HTR-8/SVneo (cell line): ENCODE results near the gene CCDC88B.

Experiments
- DNase-seq: peaks from one replicate; pipeline ENCODE4 v3.0.0; 2011; ENCODE audit warnings: low spot score, mixed read lengths; ENCODE audit not compliant: insufficient read length
- FAIRE-seq: peaks from 2 replicates; lab custom pipeline; 2011; peaks lifted over from hg19 to GRCh38; lab: Jason Lieb, UNC

CCDC88B gene

DNA sequence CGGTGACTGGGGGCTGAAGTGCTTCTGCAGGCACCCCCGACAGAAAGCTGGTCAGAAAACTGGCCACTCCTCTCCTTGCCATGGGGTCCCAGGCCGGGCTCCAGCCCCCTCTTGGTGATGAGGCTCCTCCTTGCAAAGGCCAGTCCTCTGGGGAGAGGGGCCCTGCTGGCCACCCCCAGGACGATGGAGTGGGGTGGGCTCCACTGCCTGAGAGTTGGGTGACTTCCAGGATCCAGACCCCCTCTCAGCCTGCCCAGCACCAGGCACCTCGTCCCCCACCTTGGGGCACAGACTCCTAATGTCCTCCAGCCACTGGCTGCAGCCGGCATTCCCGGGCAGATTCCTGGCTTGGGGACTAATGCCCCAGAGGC, 18.5 kb downstream of the CCDC88B start:
- DNase-seq, result no peak
- no peak for FAIRE-seq

- no peak for DNase-seq
- FAIRE-seq, result no peak
These were observed 19.1 kb downstream of the CCDC88B start, which contains the start of gene RPS6KA4 for GRCh38 chr11:64358907-64359711. TSS of gene RPS6KA4 (plus strand) at chr11:64359162. CDS start at chr11:64359236, 74 bp downstream.

- FAIRE-seq, result peak; percentile 49
- no peak for DNase-seq
These were observed 19.9 kb downstream of the CCDC88B start for GRCh38 chr11:64359712-64360445.

DNA sequence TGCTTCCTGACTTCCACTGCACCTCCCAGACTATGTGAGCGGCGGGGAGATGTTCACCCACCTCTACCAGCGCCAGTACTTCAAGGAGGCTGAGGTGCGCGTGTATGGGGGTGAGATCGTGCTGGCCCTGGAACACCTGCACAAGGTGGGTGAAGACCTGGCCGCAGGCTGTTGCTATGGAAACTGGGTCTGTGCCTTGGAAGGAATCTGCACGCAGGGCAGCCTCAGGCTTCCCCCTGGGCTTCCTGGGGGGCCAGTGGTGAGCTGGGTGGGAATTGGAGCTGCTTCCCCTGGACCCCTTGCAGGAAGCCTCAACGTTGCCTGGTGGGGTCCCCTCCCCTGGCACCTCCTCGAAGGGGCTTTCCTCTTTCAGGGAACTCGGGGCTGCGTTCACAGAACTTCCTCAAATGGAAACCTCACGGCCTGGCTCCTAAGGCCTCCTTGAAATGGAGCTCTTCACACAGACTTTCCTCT, 20.5 kb downstream of the CCDC88B start:
- no peak for DNase-seq
- no peak for FAIRE-seq

DNA sequence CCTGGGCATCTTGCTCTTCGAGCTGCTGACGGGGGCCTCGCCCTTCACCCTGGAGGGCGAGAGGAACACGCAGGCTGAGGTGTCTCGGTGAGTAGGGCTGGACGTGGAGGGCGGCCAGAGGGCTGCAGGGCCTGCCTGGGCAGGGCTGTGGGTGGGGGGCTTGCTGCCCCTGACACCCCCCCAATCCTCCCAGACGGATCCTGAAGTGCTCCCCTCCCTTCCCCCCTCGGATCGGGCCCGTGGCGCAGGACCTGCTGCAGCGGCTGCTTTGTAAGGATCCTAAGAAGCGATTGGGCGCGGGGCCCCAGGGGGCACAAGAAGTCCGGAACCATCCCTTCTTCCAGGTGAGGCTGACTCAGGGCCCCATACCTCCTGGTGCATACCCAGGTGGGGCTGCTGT, 21.7 kb downstream of the CCDC88B start:
- FAIRE-seq (no peak), DNase-seq (no peak)

- DNase-seq, result no peak
- FAIRE-seq, result no peak
These were observed 22.3 kb downstream of the CCDC88B start for GRCh38 chr11:64362339-64362738.

- DNase-seq, result no peak
- FAIRE-seq, result no peak
These were observed 24.4 kb downstream of the CCDC88B start for GRCh38 chr11:64364435-64364834.

DNA sequence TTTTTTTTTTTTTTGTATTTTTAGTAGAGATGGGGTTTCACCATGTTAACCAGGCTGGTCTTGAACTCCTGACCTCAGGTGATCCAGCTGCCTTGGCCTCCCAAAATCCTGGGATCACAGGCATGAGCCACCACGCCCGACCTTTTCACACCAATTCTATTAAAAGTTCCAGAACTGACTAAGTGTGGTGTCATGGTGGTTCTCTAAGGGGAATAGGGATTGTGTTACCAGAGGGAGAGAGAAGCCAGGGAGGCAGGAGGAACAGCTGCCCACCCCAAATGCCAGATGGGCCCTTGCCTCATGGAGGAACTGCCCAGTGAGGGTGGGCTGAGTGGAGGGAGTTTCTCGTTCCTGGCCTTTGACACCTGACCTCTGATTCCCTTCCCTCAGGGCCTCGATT, 24.9 kb downstream of the CCDC88B start:
- DNase-seq (no peak), FAIRE-seq (no peak)

GRCh38 chr11:64366751-64367150, 26.7 kb downstream of the CCDC88B start:
- FAIRE-seq (no peak), DNase-seq (no peak)

DNA sequence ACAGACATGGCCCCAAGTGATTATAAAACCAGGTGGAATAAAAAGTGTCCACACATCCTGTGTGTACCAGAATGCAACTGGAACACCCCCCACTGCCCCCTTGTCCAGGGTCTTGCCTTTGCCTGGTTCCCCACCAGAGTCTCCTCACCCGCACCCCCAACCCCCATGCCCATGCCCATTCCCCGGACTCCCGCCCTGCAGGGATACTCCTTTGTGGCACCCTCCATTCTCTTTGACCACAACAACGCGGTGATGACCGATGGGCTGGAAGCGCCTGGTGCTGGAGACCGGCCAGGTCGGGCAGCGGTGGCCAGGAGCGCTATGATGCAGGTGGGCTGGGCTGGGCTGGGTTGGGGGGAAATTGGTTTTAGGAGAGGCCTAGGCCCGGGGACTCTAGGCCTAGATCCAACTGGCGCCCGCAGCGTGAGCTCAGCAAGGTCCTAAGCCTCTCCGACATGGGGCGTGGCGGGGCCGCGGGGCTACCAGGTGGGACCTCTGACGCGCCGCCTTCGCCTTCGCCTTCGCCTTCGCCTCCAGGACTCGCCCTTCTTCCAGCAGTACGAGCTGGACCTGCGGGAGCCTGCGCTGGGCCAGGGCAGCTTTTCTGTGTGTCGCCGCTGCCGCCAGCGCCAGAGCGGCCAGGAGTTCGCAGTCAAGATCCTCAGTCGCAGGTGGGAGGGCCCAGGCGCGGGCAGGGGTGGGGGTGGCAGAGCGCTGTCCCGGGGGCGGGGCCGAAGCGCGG, 28.1 kb downstream of the CCDC88B start:
- no peak for FAIRE-seq
- DNase-seq, result no peak

- no peak for FAIRE-seq
- DNase-seq, result no peak
These were observed 28.7 kb downstream of the CCDC88B start for GRCh38 chr11:64368673-64369074.

GRCh38 chr11:64369440-64370421, 29.7 kb downstream of the CCDC88B start:
- FAIRE-seq (no peak), DNase-seq (no peak)

DNA sequence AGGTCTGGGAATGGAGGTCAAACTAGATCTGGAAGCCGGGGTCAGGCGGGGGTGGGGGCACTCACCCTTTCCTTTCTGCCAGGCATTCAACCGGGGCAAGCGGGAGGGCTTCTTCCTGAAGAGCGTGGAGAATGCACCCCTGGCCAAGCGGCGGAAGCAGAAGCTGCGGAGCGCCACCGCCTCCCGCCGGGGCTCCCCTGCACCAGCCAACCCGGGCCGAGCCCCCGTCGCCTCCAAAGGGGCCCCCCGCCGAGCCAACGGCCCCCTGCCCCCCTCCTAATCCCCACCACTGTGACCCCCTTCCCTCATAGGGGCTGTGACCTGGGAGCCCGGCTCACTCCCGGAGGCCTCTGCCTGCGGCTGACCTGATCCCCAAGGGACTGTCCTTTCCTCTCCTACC, 31.2 kb downstream of the CCDC88B start:
- DNase-seq (no peak), FAIRE-seq (no peak)

- no peak for DNase-seq
- FAIRE-seq, result no peak
These were observed 32.0 kb downstream of the CCDC88B start for GRCh38 chr11:64372021-64372420.

DNA sequence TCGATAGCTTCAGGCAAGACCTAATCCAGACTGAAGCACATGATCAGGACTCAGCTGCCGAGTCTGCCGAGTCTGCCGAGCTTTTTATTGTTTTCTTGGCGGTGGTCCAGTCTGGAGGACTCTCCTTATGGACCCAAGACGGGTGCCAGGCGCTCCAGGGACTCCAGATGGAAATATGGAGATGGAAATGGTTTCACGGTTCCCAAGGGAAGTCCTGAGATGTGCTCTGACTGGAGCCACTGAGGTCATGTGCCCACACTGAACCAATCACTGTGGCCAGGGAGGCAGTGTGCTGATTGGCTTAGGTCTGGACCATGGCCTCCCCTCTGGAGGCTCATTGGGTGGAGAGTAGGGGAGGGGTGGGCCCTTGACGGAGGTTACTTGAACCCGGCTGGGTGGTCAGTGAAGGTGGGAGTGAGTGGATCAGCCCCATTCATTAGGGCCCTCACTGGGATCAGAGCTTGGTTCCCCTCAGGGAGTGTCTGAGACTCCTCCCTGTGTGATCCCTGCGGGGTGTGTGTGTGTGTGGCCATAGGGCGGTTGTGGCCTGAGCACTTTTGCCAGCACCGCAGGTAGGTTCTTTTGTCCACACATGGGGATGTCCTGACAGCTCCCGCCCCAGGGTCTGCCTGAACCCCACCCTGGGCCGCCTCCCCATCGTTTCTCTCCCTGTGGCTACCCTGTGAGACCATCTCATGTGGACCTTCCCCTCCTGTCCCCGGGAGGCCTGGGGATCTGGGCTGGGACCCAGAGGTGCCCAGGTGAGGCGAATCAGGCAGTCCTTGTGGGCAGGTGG, 33.0 kb downstream of the CCDC88B start:
- DNase-seq (no peak), FAIRE-seq (no peak)

GRCh38 chr11:64373598-64373974, 33.6 kb downstream of the CCDC88B start:
- DNase-seq (no peak), FAIRE-seq (no peak)

GRCh38 chr11:64376071-64376470, 36.1 kb downstream of the CCDC88B start:
- FAIRE-seq (no peak), DNase-seq (no peak)

DNA sequence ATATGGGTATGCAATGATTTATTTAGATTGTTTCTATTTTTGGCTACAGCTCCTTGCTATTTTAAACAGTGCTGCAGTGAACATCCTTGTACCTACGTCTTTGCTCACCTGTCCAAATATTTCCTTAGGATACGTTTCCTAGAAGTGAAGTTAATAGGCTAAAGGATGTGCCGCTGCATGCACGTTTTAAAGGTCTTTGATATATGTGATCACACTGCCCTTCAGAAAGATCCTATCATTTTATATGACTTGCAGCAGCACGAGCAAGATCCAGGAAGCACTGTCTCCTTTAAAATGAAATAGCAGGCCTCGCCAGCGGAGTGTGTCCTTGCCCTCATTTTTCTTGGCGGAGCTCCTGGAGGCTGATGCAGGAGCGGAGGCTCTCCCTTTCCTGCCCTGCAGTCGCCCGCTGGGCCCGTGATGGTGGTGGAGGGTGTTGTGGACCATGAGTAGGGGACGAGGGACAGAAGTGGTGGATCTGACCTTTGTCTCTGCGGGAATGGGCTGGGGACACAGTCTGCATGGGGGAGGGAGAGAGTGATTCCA, 38.4 kb downstream of the CCDC88B start:
- DNase-seq (no peak), FAIRE-seq (no peak)

GRCh38 chr11:64379160-64379559, 39.2 kb downstream of the CCDC88B start:
- FAIRE-seq (no peak), DNase-seq (no peak)
